ENCODE results near the gene TNFAIP8L3.
"Not testable (repeated sequence)": the region's sequence is repeated elsewhere in the genome, so short reads cannot be mapped to it uniquely, and the experiment has no call there.

Gene TNFAIP8L3

DNA sequence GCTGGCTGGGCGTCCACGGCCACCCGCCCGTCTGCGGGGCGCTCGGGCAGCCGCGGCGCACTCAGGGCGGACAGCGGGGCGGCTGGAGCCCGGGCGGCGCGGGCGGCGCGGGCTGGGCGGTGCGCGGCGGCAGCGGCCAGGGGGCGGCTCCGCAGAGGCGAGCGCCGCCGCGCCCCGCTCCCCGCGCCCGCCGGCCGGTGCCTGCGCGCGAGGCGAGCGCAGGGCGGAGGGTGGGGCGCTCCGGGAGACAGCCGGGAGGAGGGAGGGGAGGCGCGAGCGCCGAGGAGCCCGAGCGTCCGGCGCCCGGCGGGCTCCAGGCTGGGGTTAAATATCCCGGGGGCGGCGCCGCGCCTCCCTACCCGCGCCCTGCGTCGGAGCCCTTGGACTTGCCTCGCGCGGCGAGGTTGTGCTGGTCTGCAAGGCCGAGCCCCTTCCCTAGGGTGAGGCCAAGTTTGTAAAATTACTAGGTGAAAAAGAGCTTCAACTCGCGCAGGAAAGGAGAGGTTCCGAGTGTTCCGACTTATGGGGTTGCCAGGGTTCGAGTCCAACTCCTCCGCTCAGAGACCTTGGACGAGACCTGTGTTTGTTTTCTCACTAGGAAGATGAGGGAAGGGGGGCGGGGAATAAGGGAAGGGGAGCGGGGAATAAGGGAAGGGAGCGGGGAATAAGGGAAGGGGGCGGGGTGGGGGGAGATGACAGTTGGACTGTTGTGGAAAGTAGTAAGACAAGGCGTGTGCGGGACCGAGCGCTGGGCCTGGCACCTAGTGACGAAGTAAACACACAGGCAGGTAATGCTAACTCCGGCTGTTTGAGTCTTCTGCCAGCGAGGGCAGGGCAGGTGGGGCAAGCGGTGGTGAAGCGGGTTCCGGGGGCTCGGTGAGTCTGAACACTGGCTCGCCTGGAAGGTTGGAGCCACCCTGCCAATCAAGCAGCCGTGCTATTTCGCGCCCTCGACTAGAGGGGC is at the start of gene TNFAIP8L3:
TSS of gene TNFAIP8L3 (minus strand) at position 301 of the 964 bp plus-strand sequence. CDS start 311 bp downstream, outside the sequence.
- DNase-seq (ENCODE audit: low read depth in 2 of 2): no peak

DNA sequence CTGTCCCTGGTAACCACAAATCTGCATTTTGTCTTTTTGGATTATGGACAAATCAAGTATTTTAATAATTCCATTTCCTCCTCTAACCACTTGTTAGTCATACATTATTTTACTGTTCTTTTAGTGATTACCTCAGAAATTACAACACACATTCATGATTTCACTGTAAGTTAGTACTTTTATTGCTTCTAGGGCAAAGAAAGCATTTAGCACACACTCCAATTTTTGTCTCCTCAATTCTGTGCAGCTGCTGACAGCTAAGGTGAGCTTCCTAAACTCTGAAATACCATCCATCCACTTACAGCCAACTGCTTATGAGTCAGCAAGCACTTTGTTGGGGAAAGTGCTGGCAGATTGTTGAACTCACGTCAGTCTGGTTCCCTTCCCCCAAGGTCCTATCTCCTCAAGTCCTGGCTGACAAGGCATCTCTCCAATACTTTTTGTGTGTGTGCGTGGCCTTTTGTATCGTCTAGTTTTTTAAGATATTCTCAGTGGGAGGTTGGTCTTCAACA is 49.4 kb upstream of the TNFAIP8L3 start:
- DNase-seq (ENCODE audit: low read depth in 2 of 2): peak; percentile 70

DNA sequence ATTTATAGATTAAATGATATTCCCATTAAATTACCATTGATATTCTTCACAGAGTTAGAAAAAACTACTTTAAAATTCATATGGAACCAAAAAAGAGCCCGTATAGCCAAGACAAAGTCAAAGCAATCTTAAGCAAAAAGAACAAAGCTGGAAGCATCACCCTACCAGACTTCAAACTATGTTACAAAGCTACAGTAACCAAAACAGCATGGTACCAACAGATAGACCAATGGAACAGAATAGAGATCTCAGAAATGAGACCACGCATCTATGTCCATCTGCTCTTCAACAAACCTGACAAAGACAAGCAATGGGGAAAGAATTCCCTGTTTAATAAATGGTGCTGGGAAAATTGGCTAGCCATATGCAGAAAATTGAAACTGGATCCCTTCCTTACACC is 45.6 kb upstream of the TNFAIP8L3 start:
- not testable (repeated sequence) for DNase-seq (ENCODE audit: low read depth in 2 of 2)

DNA sequence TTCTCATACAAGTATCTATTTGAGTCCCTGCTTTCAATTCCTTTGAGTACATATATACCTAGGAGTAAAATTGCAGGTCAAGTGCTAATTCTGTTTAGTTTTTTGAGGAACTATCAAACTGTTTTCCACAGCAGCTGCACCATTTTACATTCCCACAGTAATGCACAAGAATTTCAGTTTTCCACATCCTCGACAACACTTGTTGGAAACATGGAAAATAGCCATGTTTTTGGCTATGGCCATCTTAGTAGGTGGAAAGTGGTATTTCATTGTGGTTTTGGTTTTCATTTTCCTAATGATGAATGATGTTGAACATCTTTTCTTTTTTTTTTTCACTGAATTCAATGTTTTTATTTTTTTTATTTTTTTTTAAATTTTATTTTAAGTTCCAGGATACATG is 44.4 kb upstream of the TNFAIP8L3 start:
- no peak for DNase-seq (ENCODE audit: low read depth in 2 of 2)

DNA sequence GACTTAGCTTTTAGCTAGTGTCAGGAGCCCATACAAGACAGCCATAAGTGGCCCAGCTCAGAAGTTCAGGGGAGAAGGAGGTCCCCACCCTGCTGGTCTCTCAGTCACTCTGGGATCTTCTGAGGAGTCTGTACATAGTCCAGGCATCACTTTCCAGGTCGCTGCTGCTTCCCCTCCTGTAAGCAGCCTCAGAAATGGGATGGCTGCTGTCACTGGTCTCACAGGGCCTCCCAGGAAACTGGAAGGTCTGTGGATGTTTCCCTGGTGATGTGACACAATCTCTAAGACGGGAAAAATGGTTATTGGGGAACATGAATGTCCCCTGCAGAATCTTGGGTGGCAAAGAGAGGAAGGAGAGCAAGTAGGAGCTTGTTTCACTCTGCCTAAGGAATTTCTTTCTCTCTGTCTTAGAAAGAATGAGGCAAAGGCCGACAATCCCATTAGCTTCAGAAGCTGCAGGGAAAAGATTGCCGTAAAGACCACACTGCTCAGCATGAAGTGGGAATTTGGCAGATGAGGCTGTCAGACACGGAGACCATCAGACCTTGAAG is 43.2 kb upstream of the TNFAIP8L3 start:
- DNase-seq (ENCODE audit: low read depth in 2 of 2): no peak

DNA sequence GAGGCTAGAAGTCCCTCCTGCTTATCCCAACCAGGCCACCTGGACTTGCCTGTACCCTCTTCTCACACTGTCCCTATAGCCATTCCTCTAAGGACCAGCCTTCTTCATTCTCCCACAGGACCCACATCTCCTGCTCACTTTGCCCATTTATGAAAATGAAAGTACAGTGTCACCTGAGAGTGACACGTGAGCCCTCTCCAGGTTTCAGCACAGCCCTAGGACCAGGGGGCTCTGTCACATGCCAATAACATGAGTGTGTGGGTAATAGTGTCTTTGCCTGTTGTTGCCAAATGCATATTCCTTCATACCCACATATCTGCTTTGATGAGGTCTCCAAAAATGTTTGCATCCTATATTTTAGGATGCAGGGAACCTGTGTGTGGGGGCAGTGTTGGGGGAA is 42.3 kb upstream of the TNFAIP8L3 start:
- no peak for DNase-seq (ENCODE audit: low read depth in 2 of 2)

DNA sequence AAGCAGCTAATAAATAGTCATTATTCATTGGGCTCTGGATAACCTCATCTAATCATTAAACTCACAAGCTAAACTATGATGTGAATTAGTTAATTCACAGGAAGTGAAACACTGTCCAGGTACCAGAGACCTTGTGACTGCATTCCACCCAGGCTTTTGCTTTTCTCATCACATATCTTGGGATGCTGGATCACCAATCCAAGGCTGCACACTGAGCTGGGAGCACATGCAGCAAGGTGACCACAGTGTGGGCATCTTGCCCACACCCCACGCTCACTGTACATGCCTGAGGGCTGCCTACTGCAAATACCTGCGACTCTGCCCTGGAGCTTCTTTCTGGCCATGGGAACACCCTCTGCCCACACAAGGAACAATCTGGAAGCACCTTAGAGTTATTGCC is 40.6 kb upstream of the TNFAIP8L3 start:
- no peak for DNase-seq (ENCODE audit: low read depth in 2 of 2)

DNA sequence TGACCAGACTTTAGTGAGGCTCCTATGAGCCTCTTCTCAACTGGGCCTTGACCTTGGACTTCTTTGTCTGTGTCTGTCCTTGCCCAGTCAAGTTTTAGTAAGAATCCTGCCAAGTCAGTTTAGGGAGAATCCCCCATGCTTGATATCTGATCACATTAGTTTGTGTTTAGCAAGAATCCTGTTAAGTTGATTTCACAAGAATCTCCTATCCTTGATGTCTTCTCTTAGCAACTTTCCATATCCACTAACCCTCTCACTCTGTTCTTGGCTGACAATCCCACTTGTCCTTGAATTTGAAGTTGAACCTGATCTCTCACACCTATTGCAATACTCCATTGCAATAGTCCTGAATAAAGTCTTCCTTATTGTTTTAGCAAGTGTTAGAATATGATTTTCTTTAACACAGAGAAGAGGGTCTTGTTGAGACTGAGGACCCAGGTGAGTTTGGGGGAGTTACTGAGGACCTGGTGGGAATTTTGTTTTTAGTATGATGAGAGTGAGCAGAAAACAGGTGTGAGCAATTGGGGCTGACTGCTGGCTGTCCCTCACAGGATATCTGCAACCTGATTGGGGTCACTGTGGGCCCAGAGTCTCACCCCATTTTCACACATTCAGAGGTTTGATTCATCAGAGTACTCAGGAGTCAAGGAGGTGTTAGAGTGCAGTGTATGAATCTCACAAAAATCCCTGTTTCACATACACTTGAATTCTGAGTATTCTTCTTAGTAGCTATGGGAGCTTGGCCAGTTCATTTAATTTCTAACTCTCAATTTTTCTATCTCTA is 39.9 kb upstream of the TNFAIP8L3 start:
- no peak for DNase-seq (ENCODE audit: low read depth in 2 of 2)

DNA sequence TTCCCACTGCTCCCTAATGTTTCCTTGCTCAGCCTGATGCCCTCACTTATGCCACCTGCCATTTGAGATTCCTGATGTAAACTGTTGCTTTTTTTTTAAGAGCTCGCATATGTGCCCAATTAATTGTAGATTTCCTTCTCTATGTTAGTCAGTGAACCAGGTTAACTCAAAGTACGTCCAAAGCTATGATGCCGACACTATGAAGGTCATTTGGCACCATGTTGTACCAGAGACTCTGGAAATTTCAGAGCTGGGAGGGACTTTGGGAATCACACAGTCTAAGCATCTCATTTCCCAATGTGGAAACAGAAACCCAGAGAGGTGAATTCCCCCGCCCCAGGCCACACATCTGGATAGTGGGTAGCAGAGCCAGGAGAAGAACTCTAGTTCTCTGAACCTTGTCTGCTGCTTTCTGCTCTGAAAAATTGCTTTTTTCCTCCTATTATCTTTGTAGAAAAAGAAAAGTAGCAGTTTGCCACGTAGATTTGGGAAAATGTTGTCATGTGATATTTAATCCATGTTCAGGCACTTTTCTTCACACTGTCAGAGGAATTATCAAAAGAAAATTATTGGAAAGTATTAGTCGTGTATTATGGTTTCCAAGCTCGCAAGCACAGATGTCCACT is 38.5 kb upstream of the TNFAIP8L3 start:
- no peak for DNase-seq (ENCODE audit: low read depth in 2 of 2)

DNA sequence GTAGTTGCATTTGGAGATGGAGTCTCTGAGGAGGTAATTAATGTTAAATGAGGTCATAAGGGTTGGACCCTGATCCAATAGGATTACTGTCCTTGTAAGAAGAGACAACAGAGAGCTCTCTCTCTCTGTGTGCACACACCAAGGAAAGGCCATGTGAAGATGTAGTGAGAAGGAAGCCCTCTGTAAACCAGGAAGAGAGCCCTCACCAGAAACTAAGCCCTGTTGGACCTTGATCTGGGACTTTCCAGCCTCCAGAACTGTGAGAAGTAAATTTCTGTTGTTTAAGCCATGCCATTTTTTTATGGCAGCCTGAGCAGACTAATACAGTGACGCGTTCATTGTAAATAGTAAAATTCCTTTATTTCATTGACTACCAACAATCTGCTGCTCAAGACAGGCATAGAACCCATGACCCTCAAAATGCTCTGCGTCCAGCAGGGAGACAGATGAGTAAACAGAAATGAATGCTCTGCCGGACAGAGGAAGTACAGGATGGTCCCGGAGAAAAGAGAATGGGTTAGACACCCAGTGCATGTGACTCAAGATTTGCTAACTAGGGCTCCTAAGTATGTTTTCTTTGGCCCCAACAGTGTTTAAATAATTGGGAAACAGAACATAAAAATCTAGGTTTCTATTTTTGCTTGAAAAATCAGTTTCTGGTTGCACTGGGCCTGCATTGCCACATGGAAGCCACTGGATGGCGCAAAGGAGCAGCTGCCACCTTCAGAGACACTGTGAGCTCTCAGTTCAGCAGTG is 37.9 kb upstream of the TNFAIP8L3 start:
- DNase-seq (ENCODE audit: low read depth in 2 of 2): peak; percentile 39 to 49

DNA sequence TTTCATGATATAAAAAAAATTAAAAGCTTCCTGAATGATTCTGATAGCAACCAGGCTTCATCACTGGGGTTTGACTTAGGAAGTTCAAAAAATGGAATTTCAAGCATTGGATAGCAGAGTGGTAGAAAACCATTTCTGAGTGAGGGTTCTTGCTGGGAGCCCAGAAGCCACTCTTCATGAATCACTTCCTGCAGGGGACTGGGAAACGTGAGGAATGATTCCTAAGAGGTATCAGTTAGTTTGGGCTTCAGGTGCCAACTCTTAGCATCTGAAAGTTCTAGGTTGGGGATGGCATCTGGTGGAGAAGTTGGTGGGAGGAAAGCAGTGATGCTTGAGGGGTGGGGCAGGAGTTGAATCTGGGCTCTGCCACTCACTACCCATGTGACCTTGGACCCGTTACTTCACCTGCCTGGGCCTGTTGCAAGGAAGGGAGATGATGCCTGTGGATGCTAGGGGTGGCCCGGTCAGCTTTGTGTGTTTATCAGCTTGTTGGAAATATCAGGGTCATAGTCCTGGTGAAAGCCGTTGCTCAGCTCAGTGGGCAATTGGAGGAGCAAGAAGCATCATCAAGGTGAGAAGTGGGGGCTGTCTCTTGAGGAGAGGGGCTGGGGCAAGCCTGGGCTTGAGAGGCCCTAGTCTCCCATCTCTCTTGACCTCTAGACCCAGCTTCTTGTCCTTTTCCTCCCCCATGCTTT is 37.0 kb upstream of the TNFAIP8L3 start:
- DNase-seq (ENCODE audit: low read depth in 2 of 2): no peak

DNA sequence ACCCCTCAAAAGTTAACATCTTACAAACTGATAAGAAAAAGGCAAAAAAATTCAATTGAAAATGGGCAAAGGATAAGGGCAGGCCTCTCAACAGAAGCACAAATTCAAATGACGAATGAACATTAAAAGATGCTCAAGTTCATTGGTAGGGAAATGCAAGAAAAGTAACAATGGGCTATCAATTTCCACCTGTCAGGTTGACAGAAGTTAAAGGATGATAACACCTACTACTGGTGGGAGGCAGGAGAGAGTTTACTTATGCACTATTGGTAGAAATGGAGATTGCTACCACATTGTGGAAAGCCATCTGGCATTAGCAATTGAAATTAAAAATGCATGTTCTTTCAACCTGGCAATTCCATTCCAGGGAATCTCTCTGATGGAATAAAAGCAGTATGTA is 35.6 kb upstream of the TNFAIP8L3 start:
- no peak for DNase-seq (ENCODE audit: low read depth in 2 of 2)

DNA sequence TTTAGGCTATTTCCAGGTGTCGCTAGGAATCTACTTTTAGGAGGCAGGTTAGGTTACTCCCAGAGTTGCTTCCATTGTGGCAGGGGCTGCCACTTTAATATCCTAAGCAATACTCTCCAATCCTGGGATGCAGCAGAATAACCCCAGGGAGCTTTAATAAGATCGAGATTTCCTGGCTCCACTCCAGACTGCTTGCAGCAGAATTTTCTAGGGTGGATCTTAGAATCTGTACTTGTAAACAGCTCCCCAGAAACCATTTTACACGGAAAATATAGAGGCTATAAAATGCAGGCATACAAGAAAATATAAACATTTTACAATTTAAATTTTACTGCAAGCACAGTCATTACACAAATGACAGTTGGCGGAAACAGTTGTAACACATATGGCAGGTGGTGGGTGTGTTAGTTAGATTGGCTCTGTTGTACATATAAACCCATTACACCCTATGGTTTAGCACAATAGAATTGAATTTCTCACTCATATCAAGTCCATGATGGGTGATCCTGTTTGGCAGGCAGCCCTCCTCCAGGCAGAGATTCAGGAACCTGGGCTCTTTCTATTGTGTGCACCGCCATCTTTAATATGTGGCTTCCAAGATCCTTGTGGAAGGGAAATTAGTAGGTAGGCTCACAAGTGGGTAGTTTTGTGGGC is 35.0 kb upstream of the TNFAIP8L3 start:
- no peak for DNase-seq (ENCODE audit: low read depth in 2 of 2)

DNA sequence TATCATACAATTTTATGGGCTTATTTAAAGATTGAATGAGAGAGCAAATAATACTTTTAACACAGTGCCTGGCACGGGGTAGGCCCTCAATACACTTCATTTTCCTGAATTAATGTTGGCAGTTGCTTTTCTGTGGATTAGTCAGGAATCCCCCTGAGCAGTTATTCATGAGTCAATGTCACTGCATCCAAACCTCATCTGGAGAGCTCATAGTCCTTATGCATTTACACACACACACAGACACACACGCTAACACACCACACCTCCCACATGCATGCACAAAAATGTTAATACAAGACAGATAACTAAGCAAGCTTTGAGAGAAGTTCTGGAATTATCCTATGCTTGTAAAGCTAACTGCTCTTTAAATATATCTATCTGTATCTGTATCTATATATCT is 34.0 kb upstream of the TNFAIP8L3 start:
- no peak for DNase-seq (ENCODE audit: low read depth in 2 of 2)

DNA sequence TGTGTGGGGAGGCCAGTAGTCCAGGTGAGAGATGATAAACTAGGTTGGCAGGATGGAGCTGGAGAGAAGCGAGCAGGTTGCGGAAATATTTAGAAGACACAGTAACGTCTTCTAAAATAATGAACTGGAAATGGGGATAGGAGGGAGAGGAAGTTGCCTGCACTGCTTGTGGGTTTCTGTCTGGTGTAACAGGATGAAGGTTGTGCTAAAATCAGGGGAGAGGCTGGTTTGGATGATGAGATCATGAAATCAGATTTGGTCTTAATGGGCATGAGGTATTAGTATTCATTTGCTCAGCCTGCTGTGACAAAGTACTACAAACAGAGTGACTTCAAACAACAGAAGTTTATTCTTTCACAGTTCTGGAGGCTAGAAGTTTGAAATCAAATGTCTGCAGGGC is 32.1 kb upstream of the TNFAIP8L3 start:
- no peak for DNase-seq (ENCODE audit: low read depth in 2 of 2)

DNA sequence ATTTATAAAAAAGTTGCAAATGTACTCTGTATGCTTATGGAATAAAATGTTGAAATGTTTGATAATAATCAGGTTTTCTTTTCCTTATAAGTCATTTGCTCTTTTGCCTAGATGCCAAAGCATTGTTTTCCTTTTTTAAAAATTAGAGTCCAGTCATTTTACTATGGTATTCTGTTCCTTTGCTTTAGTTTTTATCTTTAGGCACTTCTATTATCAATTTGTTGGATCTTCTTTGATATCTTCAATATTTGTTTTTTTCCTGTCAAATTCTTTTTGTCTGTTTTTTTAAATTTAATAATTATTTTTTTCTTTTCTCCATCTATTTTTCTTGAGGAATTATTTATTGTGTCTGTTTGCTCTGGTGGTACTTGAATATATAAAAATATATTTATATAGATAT is 28.3 kb upstream of the TNFAIP8L3 start:
- not testable (repeated sequence) for DNase-seq (ENCODE audit: low read depth in 2 of 2)

DNA sequence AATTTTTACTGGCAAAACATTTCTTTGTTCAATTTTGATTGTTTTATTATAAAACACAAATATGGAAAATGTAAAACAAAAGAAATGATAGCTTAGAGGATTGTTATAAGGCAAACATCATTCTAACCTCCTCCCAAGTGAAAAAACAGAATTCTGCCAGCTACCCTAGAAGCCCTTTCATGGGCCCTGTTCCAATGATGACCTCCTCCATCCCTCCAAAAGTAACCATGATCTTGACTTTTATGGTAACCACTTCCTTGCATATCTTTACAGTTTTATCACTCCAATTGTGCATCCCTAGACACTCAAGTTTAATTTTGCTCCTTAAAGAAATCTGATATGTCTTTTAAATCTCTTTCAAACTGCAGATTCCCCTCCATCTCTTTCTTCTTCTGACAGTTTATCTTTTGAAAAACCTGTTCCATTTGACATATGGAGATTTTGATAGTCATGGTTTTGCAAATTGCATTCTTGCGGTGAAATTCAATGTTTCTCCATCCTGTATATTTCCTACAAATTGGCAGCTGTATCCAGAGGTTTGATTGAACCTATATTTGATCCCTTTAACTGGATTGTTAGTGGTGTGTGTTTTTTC is 27.0 kb upstream of the TNFAIP8L3 start:
- DNase-seq (ENCODE audit: low read depth in 2 of 2): no peak

DNA sequence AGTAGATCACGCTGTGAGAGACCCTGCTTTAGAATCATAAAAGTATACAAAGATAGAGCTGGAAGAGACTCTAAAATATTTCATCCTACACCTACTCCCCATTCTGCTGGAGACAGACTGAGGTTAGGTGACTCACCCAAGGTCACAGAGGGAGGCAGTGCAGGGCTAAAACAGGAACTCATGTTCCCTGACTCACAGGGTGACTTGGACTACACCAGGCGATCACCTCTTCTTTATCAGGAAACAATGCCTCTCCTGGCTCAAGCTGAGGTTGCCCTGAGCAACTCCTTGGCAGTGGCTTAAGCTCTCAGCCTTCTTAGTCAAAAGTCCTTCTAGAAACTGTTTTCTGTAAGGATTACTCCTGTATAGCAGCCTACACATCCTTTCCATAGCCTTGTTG is 26.4 kb upstream of the TNFAIP8L3 start:
- peak; percentile 38 to 40 for DNase-seq (ENCODE audit: low read depth in 2 of 2)

DNA sequence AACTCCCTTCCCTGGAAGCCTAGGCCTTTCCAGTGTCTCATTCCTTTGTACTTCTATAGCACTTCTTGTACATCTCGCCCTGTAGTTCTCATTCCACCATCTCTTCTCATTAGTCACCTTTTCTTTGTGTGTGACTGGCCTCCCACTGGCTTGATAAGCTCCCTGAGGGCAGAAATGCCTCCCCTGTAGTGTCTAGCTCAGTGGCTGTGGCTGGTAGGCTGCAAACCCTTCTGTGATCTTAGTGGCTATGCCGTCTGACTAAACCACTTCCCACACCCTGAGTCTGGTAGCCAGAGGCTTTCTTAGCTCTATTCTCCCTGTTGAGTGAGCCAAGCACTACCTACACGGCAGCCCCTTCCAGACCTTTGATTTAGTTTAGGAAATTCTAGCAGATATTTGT is 24.4 kb upstream of the TNFAIP8L3 start:
- no peak for DNase-seq (ENCODE audit: low read depth in 2 of 2)

Measured in fibroblast of skin of left quadriceps (primary cell).